LNCaP clone FGC (cell line): ENCODE results near the gene SH2D6.
"Not testable (repeated sequence)": the region's sequence is repeated elsewhere in the genome, so short reads cannot be mapped to it uniquely, and the experiment has no call there.

Experiments used
- DNase-seq: peaks from one replicate; pipeline ENCODE4 v3.0.0-alpha.2; 2011; ENCODE audit warnings: low read depth
- H3K4me3 ChIP-seq: 2 replicates; pipeline ENCODE4 v1.5.1; 2011; ENCODE audit warnings: mild to moderate bottlenecking, low read depth, low read length, control low read depth
- TF ChIP-seq, protein P1 (sequence below): IDR thresholded peaks from 2 replicates; pipeline ENCODE4 v1.5.1; 2012; ENCODE audit warnings: mild to moderate bottlenecking; ENCODE audit not compliant: control insufficient read depth, insufficient read depth; ENCODE audit errors: extremely low read depth

Gene SH2D6

DNA sequence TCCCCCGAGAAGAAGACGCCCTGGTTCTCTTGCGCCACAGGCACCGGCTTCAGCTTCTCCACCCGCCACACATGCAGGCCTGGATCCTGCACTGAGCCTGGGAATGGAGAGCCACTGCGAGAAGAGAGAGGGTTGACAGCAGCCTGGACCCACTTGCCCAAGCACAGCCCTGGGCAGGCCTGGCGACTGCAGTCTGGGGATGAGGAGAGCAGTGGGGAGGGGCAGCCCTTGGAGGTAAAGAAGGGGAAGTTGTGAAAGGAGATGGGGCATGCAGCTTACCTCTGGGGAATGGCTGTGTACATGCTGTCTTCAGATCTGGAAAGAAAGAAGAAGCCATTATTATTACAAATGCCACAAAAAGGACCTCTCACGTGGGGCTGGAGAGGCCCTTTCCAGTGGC is 16.7 kb upstream of the SH2D6 start:
- TF ChIP-seq, protein P1, sequence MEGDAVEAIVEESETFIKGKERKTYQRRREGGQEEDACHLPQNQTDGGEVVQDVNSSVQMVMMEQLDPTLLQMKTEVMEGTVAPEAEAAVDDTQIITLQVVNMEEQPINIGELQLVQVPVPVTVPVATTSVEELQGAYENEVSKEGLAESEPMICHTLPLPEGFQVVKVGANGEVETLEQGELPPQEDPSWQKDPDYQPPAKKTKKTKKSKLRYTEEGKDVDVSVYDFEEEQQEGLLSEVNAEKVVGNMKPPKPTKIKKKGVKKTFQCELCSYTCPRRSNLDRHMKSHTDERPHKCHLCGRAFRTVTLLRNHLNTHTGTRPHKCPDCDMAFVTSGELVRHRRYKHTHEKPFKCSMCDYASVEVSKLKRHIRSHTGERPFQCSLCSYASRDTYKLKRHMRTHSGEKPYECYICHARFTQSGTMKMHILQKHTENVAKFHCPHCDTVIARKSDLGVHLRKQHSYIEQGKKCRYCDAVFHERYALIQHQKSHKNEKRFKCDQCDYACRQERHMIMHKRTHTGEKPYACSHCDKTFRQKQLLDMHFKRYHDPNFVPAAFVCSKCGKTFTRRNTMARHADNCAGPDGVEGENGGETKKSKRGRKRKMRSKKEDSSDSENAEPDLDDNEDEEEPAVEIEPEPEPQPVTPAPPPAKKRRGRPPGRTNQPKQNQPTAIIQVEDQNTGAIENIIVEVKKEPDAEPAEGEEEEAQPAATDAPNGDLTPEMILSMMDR, result no peak
- no peak overlapping the region for H3K4me3 ChIP-seq
- DNase-seq, result no peak

DNA sequence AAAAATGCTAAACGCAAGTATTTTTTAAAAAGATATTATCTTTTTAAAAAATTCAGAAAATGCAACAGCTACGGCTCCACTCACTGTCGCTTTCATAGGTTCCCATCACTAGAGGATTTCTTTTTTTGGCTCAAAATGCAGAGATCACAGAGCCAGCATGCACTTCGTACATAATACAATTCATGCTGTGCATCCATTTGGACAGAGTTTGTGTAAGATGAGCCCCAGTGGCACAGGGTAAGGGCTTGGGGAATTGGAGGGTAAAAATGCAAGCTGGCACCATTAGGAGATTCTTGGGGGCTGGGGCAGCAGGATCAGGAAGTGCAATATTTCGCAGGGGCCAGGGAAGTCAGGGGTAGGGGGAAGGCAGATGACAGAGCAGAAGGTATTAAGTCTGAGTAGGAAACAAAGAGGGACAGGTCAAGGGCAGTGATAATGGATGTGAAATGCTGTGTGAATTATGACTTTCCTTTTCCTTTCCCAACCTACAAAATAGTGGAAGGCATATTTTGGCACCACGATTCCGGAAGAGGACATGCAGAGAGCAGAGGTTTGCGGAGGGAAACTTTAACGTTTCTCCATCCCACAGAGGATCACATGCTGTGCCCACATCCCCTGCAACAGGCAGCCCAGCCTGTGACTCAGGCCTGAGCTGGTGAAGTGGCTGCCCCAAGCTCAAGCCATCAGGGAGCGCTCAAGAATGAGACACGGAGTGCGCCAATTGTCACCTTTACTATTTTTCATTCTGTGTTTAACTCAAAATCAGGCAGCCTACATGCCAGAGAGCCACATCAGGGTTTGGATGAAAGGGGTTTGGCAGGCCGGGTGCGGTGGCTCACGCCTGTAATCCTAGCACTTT is 13.1 kb upstream of the SH2D6 start:
- DNase-seq, result no peak
- TF ChIP-seq, protein P1, result no peak
- H3K4me3 ChIP-seq, result no peak overlapping the region

DNA sequence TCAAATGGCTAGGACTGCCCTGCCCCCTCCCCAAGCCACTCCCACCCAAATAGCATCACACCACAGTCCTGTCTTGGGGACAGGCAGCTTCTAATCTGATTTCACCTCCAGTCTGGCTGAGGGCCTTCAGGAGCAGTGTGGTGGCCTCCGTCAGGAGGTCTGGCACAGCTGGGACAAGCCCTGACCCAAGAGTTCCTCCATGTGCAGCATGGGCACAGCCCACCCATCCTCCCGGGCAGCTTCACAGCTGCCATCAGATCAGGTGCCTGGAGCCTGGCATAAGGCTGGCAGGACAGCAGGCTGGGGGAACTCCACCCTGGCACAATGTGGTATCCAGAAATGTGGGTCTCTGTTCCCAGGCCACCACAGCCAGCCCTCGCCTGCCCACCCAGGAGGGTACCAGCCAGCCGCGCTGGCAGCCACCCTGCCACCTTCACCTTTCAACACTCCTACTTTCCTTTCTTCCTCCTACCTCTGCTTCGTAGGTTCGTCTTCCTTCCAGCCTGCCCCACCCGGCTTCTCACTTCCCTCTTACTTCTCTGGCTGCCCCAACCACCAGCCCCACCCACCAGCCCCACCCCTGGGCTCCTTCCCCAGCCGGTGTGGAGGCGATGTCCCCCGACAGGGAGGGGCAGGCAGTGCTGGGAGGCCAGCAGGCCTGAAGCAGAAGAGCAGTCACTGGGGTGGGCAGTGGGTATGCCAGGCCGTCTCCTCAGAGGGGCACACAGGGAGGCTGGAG is 8.5 kb upstream of the SH2D6 start, which contains the start of gene CAPG:
CAPG (minus strand) TSS at position 522 of the 739 bp plus-strand sequence. CDS start 8,221 bp downstream, outside the sequence.
- H3K4me3 ChIP-seq, result no peak within 1 kb of the TSS
- TF ChIP-seq, protein P1, result no peak
- no peak for DNase-seq

DNA sequence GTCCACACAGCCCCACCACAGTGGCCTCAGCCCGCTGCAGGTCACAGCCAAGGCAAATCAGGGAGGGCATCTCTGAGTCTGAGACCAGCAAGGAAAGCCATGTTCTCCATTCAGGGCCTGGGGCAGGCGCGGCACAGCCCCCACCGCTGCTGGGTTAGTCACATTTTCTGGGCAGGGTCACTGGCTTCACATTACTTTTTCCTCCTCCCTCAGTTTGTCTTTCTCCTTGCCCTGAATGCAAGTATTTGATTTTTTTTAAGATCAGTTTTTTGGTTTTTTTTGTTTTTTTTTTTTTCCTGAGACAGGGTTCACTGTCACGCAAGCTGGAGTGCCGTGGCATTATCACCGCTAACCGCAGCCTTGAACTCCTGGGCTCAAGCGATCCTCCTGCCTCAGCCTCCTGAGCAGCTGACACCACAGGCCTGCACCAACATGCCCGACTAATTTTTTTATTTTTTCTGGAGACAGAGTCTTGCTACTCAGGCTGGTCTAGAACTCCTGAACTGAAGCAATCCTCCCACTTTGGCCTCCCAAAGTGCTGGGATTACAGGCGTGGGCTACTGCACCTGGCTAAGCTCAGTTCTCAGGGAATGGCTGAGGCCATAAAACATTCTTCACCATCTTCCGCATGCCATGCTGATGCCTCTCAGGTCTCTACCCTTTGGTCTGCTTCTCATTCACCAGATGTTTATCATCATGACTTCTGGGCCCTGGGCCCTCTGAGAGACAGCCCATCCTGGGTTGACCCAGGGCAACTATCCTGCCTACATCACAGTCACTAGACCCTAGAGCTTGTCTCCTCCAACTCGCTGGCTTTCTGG is 7.7 kb upstream of the SH2D6 start:
- H3K4me3 ChIP-seq, result no peak overlapping the region
- DNase-seq, result no peak
- TF ChIP-seq, protein P1, result no peak

DNA sequence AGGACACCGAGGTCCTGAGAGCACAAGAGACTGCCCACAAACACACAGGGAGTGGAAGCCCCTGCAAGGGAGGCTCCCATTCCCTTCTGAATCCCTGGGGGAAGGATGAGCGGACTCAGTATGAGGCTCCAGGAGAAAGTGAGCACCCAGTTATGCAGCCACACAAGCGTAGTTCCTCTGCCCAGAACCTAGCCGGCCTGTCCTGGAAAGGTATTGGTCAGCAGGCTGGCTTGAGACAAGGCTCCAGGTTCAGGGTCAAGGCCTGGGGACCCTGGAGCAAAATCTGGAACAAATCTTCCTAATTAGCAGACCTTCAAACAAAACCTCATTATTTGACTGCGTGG is 7.1 kb upstream of the SH2D6 start:
- no peak overlapping the region for H3K4me3 ChIP-seq
- DNase-seq, result no peak
- TF ChIP-seq, protein P1, result no peak

DNA sequence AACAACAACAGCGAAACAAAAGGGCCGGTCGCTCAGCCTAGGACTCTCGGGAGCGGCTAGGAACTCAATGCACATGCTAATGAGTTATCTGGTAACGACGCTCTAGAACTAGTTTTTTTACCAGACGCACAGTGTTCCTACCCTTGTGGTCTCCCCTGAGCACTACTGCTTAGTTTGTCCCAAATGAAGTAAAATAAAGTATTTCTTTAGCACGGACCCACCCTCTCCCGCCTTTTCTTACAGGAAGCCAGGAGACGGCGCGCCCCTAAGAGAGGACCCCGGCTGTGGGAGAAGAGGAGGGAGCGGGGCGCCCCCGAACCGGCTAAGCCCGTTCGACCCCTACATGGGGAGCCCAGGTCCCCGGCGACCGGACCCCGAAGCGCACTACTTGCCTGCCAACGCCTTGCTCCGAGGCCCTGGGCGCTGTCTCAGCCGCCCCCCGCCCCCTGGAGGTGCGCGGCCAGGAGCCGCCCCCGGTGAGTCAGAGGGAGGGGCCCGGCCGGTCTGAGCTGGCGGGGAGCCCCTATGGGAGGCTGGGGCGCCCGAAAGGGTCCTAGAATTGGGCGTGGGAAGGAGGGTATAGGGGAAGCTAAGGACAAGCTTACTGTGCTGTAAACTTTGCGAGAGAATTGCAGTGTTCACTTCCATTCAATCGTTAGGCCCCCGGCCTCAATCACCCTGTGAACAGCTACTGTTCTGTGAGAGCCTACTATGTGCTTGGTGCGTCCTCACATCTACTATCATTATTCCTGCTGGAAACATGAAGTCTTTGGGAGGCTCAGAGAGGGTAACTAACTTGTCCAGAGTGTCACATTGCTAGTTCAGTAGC is 4.7 kb upstream of the SH2D6 start:
- no peak overlapping the region for H3K4me3 ChIP-seq
- DNase-seq, result no peak
- TF ChIP-seq, protein P1, result no peak

DNA sequence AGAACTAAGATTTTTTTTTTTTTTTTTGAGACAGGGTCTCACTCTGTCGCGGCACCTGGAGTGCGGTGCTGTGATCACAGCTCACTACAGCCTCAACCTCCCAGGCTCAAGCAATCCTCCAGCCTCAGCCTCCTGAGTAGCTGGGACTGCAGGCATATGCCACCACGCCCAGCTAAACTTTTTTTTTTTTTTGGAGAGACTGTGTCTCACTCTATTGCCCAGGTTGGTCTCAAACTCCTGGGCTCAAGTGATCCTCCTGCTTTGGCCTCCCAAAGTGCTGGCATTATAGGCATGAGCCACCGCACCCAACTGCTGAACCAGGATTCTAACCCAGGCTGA is 4.1 kb upstream of the SH2D6 start:
- H3K4me3 ChIP-seq, DNase-seq: not testable (repeated sequence)
